GM19193 (cell line): ENCODE data around the gene AHRR.
A peak's percentile ranks its signal among the peaks of the same experiment; 100 is the strongest.

Source experiments
- POLR2A ChIP-seq: IDR thresholded peaks from 4 replicates; pipeline ENCODE4 v1.6.1; 2011; ENCODE audit not compliant: insufficient read depth, insufficient read length; ENCODE audit errors: extremely low read depth

Gene AHRR

DNA sequence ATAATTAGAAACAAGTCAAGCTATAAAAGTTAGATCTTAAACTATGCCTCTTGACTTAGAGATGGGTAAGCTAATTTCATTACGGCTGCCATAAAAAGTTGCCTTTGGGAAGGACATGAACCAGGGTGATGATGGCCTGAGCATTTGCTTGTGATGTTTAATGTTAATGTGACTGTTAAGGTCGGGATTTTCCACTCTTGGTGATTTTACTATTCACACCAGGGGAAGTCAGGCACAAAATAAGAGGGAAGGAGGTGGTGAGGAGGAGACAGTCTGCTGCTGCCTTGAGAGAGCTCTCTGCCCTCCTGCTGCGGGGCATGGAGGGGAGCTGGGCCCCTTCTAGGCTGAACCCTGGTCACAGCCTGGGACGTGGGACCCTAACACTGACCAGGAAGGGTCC lies 34.4 kb downstream of the AHRR start:
- TF ChIP-seq POLR2A: no peak

DNA sequence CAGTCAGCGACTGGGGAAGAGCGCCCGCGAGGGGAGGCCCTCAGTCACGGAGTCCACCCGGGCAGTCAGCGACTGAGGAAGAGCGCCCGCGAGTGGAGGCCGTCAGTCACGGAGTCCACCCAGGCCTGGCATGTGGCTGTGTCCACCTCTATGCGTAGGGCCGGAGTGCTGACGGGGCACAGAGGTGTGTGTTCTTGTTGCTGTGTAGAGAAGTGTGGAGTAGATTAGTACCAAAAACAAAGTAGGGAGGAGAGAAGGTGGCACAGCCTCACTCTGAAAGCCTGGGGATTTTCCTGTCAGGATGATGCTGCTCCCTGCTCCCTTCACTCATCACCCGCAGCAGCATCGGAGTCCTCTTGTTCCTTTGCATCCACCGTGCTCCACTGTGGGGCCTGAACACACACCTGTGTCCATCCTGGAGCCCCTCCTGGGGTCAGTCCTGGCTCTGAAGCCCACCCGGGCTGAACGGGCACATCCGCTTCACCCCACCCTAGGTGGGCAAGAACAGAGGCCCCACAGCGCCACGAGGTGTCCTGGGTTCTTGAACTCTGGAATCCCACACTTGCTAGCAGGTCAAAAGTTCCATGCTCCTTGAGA lies 37.9 kb downstream of the AHRR start:
- TF ChIP-seq POLR2A: no peak

DNA sequence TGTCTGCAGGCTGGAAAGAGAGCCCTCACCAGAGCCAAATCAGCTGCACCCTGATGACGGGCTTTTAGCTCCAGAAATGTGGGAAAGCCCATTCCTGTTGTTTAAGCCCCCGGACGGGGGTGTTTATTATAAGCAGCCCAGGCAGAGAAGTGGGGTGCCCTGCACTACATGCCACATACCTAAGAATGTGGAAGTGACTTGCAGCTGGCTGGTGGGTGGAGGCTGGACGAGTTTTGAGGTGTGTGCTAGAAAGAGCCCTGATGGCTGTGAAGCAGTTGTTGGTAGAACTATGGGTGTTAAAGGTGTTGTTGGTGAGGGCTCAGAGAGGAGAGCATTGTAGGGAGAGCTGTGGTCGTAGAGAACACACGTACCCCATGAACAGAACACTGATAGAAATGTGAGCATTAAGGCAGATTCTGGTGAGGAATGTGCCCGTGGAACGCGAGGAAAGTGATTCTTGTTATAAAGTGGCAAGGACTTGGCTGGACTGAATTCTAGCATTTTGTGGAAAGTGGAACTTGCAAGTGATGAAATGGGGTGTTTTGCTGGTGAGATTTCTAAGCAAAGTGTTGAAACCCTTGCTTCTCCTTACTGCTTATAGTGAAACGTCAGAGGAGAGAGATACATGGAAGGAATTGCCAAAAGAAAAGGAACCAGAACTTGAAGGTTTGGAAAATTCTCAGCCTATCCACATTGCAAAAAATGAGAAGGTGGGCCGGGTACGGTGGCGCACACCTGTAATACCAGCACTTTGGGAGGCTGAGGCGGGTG lies 38.9 kb downstream of the AHRR start:
- TF ChIP-seq POLR2A: no peak

DNA sequence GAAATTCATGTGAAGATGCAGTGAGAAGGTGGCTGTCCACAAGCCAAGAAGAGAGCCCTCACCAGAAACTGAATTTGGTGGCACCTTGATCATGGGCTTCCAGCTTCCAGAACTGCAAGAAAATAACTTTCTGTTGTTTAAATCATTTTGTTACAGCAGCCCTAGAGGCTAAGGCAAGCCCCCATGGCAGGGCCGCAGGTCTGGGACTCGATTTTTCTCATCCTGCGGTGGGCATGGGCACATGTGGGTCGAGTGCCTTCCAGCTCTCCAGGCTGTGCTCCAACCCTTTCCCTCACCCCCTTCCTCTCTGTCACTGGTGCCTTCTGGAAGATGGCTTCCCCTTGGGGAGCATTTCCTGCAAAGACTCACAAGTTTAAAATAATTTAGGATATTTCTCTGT lies 40.7 kb downstream of the AHRR start:
- TF ChIP-seq POLR2A: no peak

DNA sequence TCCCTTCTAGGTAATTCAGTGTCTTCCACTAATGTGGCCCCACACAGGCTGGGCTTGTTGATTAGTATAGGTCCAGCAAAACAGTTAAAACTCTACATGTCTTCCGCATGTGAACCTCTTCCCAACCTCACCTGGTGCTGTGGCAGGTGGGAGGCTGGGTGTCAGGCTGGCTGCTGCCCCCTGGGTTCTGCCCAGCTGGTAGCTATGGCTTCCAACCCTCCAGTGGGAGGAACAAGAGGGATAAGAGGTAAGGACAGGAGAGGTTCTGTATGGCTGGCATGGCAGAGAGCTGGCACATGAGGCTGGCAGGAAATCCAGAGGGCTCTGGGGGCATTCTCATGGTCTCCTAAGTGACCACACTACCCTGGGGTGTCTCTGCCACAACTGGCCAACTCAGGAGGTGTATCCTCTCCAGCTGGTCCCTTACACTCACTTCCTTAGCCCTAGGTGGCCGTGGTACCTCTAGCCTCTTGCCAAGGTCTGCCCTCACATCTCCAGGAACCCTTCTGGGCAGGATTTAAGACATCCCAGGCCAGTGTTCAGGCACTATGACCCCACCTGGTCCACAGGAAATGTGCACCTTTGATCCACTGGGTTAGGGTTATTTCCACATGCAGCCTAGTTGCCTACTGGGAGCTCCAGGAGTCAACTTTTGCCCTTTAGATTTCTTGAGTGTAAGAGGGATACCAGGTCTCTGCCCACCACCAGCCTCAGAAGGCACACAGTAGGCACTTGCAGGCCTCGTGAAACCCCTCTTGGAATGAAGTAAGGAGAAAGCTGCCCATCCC lies 41.7 kb downstream of the AHRR start:
- no peak for TF ChIP-seq POLR2A

DNA sequence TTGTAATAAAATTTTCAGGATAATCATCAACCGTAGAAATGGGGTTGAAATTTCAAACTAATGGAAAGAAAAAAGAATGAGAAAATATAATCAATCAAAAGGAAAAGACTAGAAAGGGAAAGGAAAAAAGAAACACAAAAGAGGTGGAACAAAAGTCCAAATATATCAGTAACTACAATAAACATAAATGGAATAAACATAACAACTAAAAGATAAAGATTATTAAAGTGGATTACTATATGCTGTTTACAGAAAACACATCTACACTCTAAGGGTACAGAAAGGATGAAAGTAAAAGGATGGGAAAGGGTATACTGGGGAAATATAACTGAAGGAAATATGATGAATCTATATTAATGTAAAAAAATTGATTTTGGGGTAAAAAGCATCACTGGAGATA lies 43.0 kb downstream of the AHRR start:
- TF ChIP-seq POLR2A: no peak

DNA sequence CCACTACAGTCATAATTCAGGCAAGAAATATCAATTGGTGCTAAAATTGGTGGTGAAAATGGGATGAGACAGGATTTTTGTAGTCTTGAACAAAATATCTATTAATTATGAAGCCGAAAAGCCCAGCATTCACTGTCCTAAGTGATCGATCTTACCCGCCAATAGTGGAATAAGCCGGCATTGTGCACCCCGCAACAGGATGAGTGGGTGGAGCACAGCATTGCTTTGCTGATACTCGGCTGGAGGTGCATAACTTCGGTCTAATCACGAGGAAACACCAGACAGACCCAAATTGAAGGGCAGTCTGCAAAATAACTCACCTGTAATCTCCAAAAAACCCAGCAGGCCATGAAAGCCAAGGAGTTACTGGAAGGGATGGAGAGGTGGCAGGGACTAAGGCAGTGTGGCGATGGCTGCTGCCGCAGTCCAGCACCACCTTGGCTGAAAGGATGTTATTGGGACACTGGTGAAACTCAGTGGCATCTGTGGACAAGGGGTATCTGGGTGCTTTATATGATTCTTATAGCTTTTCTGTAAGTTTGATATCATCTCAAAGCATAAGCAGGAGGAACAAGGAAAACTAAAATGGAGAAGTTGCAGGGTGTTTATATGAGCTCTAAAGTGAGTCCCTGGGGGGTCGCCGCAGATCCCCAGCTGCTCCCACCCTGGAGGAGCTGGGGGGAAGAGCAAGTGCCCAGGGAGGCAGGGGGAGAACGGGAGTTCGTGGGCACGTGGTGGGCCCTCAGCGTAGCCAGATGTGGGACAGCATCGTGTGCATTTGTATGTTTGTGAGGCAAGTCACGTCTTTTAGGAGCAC lies 45.2 kb downstream of the AHRR start:
- no peak for TF ChIP-seq POLR2A

DNA sequence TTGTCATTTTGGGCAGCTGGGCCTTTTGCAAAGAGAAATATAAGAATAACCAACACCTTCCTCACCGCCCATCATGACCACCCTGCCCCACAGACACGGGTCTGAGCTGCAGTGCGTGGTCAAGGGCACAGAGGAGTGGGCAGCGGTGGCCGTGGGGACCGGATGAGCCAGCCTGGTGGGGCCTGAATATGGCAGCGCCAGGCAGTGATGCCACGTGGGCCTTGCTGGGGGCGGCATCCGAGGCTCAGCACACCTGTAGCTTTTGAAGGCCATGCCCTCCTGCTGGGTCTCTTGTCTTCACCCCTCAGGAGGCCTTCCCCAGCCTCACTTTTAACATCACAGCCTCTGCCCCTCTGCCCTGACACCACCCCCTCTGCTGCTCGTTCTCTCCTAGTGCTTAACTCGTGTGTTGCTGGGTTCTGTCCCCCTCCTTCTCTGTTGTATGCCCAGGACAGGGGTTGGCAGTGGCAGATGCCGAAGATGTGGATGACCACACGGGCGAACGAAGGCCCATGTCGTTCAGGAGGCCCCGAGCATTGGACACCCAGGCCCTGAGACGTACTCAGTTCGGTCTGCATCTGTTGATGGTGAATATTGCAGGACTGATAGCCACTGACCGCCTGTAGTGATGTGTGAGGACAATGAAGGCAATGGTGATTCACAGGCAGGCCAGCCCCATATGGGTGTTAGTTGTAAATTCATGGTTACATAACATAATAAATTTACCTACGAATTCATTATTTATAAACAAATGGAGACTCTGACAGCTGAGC lies 46.0 kb downstream of the AHRR start:
- no peak for TF ChIP-seq POLR2A

DNA sequence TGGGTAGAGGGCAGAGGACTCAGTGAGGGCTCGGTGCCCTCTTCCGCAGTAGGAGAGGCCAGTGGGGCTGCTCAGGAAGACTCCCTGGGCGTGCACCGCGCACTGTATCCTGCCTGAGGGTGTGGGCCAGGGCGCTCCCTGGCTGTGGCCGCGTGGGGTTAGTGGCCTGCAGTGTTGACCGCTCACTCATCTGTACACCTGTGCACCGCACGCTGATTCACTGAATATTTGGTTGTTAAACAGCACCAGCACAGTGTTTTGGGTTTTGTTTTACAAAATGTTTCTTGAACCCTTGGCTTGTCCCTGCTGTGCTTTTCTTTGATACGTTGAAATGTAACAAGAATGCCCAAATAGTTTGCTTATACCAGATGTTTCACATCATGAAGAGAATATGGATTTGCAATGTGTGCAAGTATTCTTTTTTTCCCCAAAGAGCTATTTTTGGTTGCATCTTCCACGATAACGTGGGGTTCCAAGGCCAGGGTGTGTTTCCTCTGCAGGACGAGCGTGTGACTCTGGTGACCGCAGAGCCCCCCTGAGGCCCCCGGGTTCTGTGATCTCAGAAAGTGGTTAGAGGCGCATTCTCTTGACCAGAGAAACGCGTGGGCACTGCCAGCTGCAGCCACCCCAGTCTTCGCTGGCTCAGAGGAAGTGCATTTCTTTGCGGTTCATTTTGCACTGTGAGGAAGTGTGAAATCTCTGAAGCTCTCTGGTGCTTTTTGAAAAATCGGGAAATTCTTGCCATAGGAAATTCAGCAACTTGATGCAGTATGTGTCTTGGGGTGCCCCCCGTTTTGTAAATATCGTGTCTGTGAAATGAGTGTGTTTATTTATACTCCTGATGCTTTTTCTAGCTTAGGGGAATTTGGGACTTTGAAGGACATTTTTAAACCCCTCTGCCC lies 46.9 kb downstream of the AHRR start:
- no peak for TF ChIP-seq POLR2A

DNA sequence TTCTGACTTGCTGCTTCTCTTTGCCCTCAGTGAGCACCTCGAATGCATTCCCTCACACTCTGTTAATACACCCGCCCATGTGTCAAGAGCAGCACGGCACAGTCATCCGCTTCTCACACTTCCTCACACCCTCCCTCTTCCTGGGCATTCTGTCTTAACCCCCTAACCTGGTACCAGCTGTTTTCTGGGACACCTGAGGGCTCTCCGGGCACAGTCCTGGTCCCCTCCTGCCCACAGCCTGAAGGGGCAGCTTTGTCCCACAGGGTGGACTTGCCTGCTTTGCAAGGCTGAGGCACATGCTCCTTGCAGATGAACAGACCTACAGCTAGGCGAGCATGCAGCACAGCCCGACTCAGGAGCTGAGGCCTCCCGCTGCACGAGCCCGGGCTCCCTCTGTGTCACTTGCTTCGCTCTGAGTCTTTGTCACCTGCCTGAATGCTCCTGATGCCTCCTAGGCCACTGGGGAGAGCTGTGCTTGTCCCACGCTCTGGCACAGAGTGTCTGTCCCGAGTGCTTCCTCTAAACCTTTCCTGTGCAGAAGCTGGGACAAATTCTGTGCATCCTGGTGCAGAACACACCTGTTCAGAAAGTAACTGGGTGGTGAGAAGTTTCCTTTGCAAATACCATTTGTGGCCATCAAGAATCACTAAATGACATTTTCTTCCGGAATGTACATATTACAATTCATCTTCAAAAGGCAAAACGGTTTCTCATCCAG lies 47.8 kb downstream of the AHRR start:
- peak; percentile 8 for TF ChIP-seq POLR2A

DNA sequence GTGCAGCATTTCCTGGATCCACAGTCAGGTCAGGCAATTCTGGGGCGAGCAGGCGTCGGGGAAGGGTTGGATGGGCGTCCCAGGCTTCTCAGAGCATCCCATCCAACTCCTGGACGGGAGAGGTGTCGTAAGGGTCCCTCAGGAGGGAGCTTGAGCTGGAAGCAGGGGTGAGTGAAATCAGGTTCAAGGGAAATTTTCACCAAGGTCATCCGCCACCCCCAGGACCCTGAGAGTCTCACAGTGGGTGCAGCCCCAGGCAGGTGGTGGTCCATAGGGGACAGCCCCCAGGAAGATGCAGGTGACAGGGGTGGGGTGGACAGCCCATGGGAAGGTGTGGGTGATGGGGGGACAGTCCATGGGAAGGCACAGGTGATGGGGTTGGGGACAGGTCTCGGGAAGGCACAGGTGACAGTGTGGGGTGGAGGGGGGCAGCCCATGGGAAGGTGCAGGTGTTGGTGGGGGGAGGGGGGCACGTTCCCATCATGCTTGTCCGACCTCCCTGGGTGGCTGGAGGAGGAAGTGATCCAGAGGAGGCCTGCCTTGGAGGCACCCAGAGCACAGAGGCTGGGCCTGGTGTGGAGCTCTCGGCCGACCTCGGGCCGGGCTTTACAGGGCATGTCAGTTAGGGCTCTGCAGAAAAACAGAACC lies 48.9 kb downstream of the AHRR start:
- TF ChIP-seq POLR2A: no peak
